OCI-LY7 (cell line): Measurements from ENCODE around the gene MIA2.

ENCODE experiments used
- CTCF ChIP-seq: fragments of 200-600 bp; sonication (generic); conservative IDR thresholded peaks from 2 replicates; pipeline ENCODE4 v1.5.1; 2014; ENCODE audit warnings: mild to moderate bottlenecking, antibody characterized with exemption, low read length, moderate library complexity, mixed read lengths
- EZH2phosphoT487 ChIP-seq: fragments of 200-600 bp; sonication (generic); IDR thresholded peaks from 2 replicates; pipeline ENCODE4 v1.6.1; 2018; ENCODE audit warnings: low read depth, borderline replicate concordance, mild to moderate bottlenecking, mixed run types, antibody characterized with exemption, low read length, moderate library complexity, mixed read lengths

DNA sequence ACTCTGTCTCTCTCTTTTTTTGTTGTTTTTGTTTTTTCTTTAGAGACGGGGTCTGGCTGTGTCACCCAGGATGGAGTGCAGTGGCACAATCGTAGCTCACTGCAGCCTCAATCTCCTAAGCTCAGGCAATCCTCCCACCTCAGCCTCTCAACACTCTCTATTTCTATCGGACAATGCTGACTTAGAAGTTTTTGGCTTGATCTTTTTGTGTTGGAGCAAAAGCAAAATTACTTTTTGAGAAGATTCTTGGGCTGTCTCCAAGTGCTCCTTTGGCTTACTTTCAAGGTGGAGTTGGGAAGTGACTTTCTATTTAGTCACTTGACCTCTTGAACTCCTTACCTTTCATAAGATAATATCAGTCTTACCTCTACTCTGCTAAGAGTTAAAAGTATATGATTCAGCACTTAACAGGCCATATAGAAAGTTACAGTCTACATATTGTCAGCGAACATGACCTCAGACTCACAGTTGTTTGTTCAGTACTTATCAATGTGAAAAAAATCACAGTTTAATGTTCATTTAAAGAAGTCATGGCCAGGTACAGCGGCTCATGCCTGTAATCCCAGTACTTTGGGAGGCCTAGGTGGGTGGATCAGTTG is 15.4 kb upstream of the MIA2 start:
- TF ChIP-seq CTCF (no peak), EZH2phosphoT487 (no peak)
